MM.1S (cell line): Measurements from ENCODE around the gene DIP2B.

Source experiments
- DNase-seq: peaks from one replicate; pipeline ENCODE4 v3.0.0-alpha.2; 2015
- H2AFZ ChIP-seq: fragments of 300-600 bp; sonication (generic); 2 replicates; pipeline ENCODE4 v1.6.0; 2016; ENCODE audit warnings: antibody characterized with exemption, low read length
- H3F3A ChIP-seq: fragments of 300-600 bp; sonication (generic); 2 replicates; pipeline ENCODE4 v1.6.1; 2016; ENCODE audit warnings: mild to moderate bottlenecking, antibody characterized with exemption, low read length, moderate library complexity, mixed read lengths; ENCODE audit not compliant: insufficient read depth
- H3K27ac ChIP-seq: fragments of 300-600 bp; sonication (generic); 2 replicates; pipeline ENCODE4 v1.5.1; 2016; ENCODE audit warnings: mild to moderate bottlenecking, low read length
- H3K27me3 ChIP-seq: fragments of 300-600 bp; sonication (generic); replicated peaks from 2 replicates; pipeline ENCODE4 v1.6.0; 2016; ENCODE audit warnings: low read length; ENCODE audit not compliant: insufficient read depth
- H3K36me3 ChIP-seq: fragments of 300-600 bp; sonication (generic); replicated peaks from 2 replicates; pipeline ENCODE4 v1.6.1; 2016; ENCODE audit warnings: mild to moderate bottlenecking, low read length, mixed read lengths; ENCODE audit not compliant: insufficient read depth
- H3K4me1 ChIP-seq: fragments of 300-600 bp; sonication (generic); 2 replicates; pipeline ENCODE4 v1.6.1; 2016; ENCODE audit warnings: low read length, mixed read lengths
- H3K4me2 ChIP-seq: fragments of 300-600 bp; sonication (generic); 2 replicates; pipeline ENCODE4 v1.6.0; 2016; ENCODE audit warnings: low read depth, low read length
- H3K4me3 ChIP-seq: fragments of 300-600 bp; sonication (generic); 2 replicates; pipeline ENCODE4 v1.5.1; 2016; ENCODE audit warnings: low read length, mixed read lengths
- H3K79me2 ChIP-seq: fragments of 300-600 bp; sonication (generic); 2 replicates; pipeline ENCODE4 v1.6.1; 2016; ENCODE audit warnings: mixed run types, low read length, mixed read lengths
- H3K9ac ChIP-seq: fragments of 300-600 bp; sonication (generic); 2 replicates; pipeline ENCODE4 v1.6.1; 2016; ENCODE audit warnings: low read length, mixed read lengths
- H3K9me2 ChIP-seq: fragments of 300-600 bp; sonication (generic); replicated peaks from 2 replicates; pipeline ENCODE4 v1.6.1; 2016; ENCODE audit warnings: mild to moderate bottlenecking, low read length, mixed read lengths; ENCODE audit not compliant: insufficient read depth
- H3K9me3 ChIP-seq: fragments of 300-600 bp; sonication (generic); replicated peaks from 2 replicates; pipeline ENCODE4 v1.6.1; 2016; ENCODE audit warnings: mild to moderate bottlenecking, low read length, mixed read lengths; ENCODE audit not compliant: insufficient read depth
- H4K20me1 ChIP-seq: fragments of 300-600 bp; sonication (generic); 2 replicates; pipeline ENCODE4 v1.6.1; 2016; ENCODE audit warnings: mild to moderate bottlenecking, low read length, moderate library complexity, mixed read lengths; ENCODE audit not compliant: insufficient read depth
- EZH2 ChIP-seq: fragments of 300-600 bp; sonication (generic); optimal IDR thresholded peaks from 2 replicates; pipeline ENCODE3; 2017; ENCODE audit warnings: low read depth, mild to moderate bottlenecking, antibody characterized with exemption, low read length, mixed read lengths
- EZH2phosphoT487 ChIP-seq: fragments of 300-600 bp; sonication (generic); IDR thresholded peaks from 2 replicates; pipeline ENCODE4 v1.6.1; 2018; ENCODE audit warnings: antibody characterized with exemption, low read length
- TF ChIP-seq, protein P1 (sequence below): fragments of 300-600 bp; sonication (generic); IDR thresholded peaks from 2 replicates; pipeline ENCODE4 v1.5.1; 2016; ENCODE audit warnings: antibody characterized with exemption, low read length, mixed read lengths

DIP2B gene

DNA sequence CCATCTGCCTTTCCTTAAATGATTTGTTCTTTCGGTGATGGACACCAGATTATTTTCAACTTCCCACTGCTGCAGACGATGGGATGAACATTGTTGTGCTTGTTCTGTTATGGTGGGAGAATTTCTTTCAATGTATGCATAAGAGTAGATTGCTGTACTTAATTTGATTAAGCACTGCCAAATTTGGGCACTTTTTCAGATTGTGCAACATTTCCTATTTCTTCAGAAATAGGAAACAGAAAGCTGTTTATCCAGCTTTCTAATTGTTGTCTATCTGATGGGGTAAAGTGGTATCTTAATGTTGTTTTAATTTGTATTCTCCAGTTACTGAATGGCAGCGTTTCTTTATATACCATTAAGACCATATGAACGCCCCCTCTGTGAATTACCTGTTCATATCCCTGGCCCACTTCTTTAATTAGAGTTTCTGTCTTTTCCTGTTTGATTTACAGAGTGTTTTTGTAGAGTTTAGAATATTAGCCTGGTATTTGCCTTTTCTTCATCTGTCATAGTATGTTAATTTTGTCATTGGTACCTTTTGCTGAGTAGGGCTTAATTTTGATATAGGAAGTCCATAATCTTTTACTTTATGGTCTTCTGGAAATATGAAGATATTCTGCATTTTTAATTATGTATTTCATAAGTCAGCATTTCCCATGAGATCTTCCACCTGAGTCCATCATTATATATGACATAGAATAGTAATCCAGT, 59.6 kb downstream of the DIP2B start:
- no peaks in the 10 kb centered on the region for H3K36me3 ChIP-seq
- no peak overlapping the region for H2AFZ ChIP-seq
- H3K9me2 ChIP-seq, result no peaks in the 10 kb centered on the region
- no peak overlapping the region for H3K4me2 ChIP-seq
- no peak overlapping the region for H3K4me3 ChIP-seq
- no peak for DNase-seq
- H3K4me1 ChIP-seq, result peaks cover 12% of the 10 kb centered on the region
- no peaks in the 10 kb centered on the region for H3K27me3 ChIP-seq
- no peak overlapping the region for H3K9ac ChIP-seq
- peaks cover 19% of the 10 kb centered on the region for H3K79me2 ChIP-seq
- no peaks in the 10 kb centered on the region for H3K9me3 ChIP-seq
- TF ChIP-seq EZH2 (no peak), EZH2phosphoT487 (no peak)
- TF ChIP-seq, protein P1, sequence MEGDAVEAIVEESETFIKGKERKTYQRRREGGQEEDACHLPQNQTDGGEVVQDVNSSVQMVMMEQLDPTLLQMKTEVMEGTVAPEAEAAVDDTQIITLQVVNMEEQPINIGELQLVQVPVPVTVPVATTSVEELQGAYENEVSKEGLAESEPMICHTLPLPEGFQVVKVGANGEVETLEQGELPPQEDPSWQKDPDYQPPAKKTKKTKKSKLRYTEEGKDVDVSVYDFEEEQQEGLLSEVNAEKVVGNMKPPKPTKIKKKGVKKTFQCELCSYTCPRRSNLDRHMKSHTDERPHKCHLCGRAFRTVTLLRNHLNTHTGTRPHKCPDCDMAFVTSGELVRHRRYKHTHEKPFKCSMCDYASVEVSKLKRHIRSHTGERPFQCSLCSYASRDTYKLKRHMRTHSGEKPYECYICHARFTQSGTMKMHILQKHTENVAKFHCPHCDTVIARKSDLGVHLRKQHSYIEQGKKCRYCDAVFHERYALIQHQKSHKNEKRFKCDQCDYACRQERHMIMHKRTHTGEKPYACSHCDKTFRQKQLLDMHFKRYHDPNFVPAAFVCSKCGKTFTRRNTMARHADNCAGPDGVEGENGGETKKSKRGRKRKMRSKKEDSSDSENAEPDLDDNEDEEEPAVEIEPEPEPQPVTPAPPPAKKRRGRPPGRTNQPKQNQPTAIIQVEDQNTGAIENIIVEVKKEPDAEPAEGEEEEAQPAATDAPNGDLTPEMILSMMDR, result no peak
- no peaks in the 10 kb centered on the region for H4K20me1 ChIP-seq
- H3F3A ChIP-seq, result no peaks in the 10 kb centered on the region
- H3K27ac ChIP-seq, result no peak overlapping the region

DNA sequence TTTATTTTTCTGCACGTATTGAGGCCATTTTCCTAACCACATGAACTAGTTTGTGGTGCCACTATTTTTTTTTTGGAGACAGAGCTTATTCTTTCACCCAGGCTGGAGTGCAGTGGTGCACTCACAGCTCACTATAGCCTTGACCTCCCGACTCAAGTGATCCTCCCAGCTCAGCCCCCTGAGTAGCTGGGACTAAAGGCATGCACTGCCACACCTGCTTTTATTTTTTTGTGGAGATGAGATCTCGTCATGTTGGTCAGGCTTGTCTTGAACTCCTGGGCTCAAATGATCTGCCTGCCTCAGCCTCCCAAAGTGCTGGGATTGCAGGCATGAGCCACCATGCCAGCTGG, 60.1 kb downstream of the DIP2B start:
- Histone ChIP-seq H3K9ac (no peak overlapping the region), H3K9me3 (no peaks in the 10 kb centered on the region), H3K79me2 (peaks cover 21% of the 10 kb centered on the region), H3K27ac (no peak overlapping the region), H2AFZ (no peak overlapping the region), H3K4me2 (no peak overlapping the region), H3K4me1 (peaks cover 12% of the 10 kb centered on the region), H3K9me2 (no peaks in the 10 kb centered on the region), H3K4me3 (no peak overlapping the region), H3F3A (no peaks in the 10 kb centered on the region), H4K20me1 (no peaks in the 10 kb centered on the region), H3K27me3 (no peaks in the 10 kb centered on the region), H3K36me3 (no peaks in the 10 kb centered on the region)
- TF ChIP-seq EZH2phosphoT487 (no peak), EZH2 (no peak)
- no peak for DNase-seq

DNA sequence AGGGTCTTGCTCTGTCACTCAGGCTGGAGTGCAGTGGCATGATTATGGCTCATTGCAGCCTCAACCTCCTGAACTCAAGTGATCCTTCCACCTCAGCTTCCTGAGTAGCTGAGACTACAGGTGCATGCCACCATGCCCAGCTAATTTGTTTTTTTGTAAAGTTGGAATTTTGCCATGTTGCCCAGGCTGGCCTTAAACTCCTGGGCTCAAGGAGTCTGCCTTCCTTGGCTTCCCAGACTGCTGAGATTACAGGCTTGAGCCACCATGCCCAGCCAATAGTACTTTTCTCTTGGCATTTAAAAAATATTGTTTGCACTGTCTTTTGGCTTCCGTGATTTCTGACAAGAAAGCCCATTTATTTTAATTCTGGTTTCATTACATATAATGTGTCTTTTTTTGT, 61.3 kb downstream of the DIP2B start:
- TF ChIP-seq EZH2phosphoT487 (no peak), EZH2 (no peak)
- TF ChIP-seq, protein P1, result no peak
- H3K79me2 ChIP-seq, result peaks cover 25% of the 10 kb centered on the region
- no peaks in the 10 kb centered on the region for H4K20me1 ChIP-seq
- H2AFZ ChIP-seq, result no peak overlapping the region
- H3K9me3 ChIP-seq, result no peaks in the 10 kb centered on the region
- H3K36me3 ChIP-seq, result no peaks in the 10 kb centered on the region
- no peaks in the 10 kb centered on the region for H3F3A ChIP-seq
- no peaks in the 10 kb centered on the region for H3K27me3 ChIP-seq
- H3K9ac ChIP-seq, result no peak overlapping the region
- DNase-seq, result no peak
- H3K4me2 ChIP-seq, result no peak overlapping the region
- no peak overlapping the region for H3K27ac ChIP-seq
- no peak overlapping the region for H3K4me3 ChIP-seq
- H3K4me1 ChIP-seq, result peaks cover 12% of the 10 kb centered on the region
- H3K9me2 ChIP-seq, result no peaks in the 10 kb centered on the region

DNA sequence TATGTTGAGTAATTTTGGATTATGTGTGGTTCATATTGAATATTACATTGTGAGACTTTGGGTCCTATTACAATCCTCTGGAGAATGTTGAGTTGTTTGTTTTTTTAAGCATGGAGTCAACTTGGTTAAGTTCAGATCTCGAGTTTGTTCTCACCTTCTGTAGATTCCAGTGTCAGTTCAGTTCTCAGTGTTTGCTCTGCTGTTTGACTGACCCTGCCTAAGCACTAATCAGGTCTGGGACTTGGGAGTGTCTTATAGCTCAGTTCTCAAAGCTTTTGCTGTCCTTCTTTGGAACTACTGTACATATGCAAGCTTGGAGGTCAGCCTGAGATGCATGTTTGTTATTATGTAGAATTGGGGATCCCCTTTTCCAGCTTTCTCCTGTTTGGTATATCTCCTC, 63.1 kb downstream of the DIP2B start:
- H3K4me3 ChIP-seq, result no peak overlapping the region
- no peak for DNase-seq
- no peaks in the 10 kb centered on the region for H3K9me3 ChIP-seq
- no peaks in the 10 kb centered on the region for H3F3A ChIP-seq
- peaks cover 20% of the 10 kb centered on the region for H3K4me1 ChIP-seq
- H3K9ac ChIP-seq, result no peak overlapping the region
- no peak overlapping the region for H2AFZ ChIP-seq
- no peaks in the 10 kb centered on the region for H3K27me3 ChIP-seq
- H4K20me1 ChIP-seq, result no peaks in the 10 kb centered on the region
- no peaks in the 10 kb centered on the region for H3K36me3 ChIP-seq
- peaks cover 25% of the 10 kb centered on the region for H3K79me2 ChIP-seq
- H3K4me2 ChIP-seq, result no peak overlapping the region
- H3K9me2 ChIP-seq, result no peaks in the 10 kb centered on the region
- no peak overlapping the region for H3K27ac ChIP-seq
- TF ChIP-seq, protein P1, result no peak
- no peak for TF ChIP-seq EZH2phosphoT487
- TF ChIP-seq EZH2, result no peak
